Fibroblast of skin of scalp (primary cell): ENCODE results near the gene MSRB3.

Experiments
- DNase-seq: peaks from one replicate; pipeline ENCODE4 v3.0.0-alpha.2; 2013

Gene MSRB3

GRCh38 chr12:65501093-65501621 is 222.7 kb downstream of the MSRB3 start:
- DNase-seq, result no peak

- no peak for DNase-seq
Observed at GRCh38 chr12:65501935-65502334, 223.5 kb downstream of the MSRB3 start.

DNA sequence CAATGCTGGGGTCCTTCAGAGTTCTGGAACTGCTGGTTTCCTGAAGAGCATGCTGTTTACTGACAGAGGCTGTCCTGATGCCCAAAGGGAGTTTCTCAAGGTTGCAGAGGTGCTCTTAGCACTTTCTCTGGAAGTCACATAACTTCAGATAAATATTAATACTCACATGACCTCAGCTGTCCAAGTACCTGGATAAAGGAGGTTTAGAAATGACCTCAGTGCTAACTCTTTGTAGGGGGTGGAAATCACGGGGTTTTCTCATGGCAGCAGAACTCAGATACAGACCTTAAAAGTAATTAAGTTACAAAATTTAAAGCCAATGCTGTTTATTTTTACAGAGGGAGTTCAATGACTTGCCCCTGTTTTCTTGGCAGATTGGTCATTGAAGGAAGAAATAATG is 225.9 kb downstream of the MSRB3 start:
- no peak for DNase-seq

DNA sequence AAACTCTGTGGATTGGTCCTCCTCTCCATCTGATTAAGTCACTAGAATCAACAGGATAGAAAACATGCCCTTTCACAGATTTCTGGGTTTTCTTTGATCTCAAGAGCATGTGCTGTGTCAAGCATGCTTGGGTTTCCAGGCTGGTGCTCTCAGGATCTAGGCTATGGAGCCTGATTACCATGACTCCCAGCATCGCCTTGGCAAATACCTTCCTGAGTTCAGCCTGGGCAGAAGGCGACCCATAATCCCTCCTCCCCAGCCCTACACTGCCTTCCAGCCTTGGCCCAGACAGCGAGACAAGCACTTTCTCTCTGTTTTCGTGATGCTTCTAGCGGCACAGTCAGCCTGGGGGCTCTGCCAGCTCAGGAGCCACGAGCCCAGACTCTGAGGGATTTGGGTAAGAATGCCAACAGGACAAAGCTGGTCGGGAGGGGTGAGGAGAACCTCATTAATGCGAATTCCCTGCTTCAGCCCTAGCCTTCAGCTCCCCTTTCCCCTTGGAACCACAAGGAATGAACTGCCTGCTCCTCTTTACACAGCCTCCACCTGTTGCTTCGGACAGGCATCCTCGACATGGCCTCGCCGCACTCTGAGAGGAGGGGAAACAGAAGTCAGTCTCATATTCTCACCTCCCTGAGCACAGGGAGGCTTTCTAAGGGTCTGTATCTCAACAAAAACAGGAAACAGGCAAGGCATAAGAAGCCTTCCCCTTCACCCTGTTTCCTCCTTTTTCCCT is 227.1 kb downstream of the MSRB3 start:
- DNase-seq, result no peak

- no peak for DNase-seq
Observed at GRCh38 chr12:65508276-65509035, 230.0 kb downstream of the MSRB3 start.

GRCh38 chr12:65510007-65510406 is 231.5 kb downstream of the MSRB3 start:
- DNase-seq, result no peak

- no peak for DNase-seq
Observed at GRCh38 chr12:65510584-65511050, 232.1 kb downstream of the MSRB3 start.

- peak; percentile 55 for DNase-seq
Observed at GRCh38 chr12:65511134-65511834, 232.8 kb downstream of the MSRB3 start.

GRCh38 chr12:65511912-65512311 is 233.4 kb downstream of the MSRB3 start:
- no peak for DNase-seq
